ENCODE measurements around the gene ADH4.
A peak's percentile ranks its signal among the peaks of the same experiment; 100 is the strongest.
"Not testable (repeated sequence)": the region's sequence is repeated elsewhere in the genome, so short reads cannot be mapped to it uniquely, and the experiment has no call there.

The ADH4 gene

DNA sequence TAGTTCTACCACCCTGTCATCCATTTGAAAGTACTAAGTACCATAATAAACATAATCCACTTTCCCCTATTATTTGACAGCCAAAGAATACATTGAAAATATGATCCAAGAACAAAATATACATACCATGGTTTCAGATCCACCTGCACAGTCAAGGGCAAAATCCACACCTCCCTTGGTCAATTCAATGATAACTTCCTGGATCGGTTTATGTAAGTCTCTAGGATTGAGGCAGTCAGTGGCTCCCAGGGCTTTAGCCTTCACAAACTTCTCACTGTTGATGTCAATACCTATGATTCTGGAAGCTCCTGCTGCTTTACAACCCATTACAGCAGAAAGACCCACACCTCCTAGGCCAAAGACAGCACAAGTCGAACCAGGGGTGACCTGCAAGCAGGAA is 12.7 kb downstream of the ADH4 start:
- DNase-seq (ENCODE audit: low read depth): no peak

DNA sequence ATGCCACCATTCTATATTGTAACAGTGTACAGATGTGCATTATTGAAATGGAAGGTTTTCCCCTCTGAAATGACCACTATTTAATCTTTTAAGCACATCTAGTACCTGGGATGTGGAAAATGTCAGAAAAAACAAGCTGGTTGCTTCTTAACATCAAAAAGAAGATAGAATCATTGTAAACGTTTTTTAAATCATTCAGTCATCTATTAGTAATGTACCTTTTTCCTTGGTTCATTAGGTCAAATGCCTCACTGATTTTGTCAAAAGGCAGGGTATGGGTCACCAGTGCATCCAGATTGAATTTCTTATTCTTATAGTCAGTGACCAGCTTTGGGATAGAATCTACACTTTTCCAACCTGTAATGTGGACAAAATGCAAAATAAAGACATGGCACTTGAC is 17.7 kb downstream of the ADH4 start:
- no peak for DNase-seq (ENCODE audit: low read depth)

DNA sequence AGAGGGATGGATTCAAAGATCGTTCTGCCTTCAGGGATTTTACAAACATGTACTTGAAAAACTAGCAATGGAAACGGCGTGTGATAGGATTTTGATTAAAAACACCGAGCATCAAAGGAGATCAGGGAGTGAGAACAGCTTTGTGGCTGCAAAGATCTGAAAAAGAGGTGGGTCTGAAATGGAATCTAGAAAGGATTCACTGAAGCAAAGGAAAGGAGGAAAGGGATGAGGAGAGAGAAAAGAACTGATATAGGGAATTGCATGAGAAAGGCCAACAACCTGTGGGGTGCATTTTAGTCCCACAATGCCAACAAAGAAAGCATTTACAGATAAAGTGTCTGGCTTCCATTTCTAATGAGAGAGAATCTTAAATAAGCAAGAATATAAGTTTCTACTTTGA is 23.1 kb downstream of the ADH4 start:
- no peak for DNase-seq (ENCODE audit: low read depth)

DNA sequence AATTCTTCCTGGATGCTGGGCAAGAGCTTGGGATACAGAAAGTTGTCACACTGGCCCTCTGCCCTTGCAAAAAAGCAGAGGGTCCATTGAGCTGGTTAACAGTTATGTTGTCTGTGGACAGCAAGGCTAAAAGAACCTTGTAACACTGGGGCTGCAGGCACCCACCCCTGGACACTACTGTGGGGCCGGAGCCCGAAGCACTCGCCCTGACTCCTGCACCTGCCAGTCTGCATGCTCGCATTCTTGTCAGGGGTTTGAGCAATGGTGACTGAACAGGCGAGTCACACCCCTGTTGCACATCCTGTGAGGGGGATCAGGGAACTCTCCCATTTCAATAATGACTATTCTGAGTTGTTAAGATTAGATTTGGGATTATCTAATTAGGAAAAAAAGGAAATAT is 23.6 kb downstream of the ADH4 start:
- no peak for DNase-seq (ENCODE audit: low read depth)

DNA sequence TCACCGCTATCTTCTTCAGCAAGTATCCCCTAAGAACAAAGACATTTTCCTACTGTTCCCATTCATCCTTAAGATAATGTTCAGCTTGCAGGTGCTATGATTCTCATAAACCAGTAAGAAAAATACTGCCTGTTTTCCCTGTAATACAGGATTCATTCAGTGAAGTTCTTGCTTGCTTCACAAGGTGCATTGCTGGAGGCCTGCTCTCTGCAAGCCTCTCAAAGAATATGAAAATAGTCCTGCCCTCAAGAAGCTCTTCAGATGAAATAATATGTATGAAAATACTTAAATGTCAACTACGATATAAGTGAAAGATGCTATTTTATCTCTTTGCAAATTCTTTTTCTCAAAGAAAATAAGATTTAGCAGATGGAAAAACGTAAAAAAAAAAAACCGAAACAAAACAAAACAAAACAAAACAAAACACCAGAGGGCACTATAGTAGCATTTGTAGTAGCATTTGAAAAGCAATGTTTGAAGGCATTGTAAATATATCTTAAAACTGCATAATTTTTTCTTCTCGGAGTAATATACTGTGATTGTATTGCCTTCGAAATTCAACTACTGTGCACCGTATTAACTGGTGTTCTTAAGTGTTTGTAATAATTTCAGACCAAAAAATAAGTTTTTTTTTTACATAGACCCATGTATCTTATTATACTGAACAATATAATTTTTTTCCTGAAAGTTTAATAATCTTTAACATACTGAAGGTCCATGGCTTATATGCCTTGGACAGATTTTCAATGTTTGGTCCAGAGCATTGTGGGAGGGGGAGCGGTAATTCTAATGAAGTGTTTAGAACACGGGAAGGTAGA is 26.0 kb downstream of the ADH4 start:
- no peak for DNase-seq (ENCODE audit: low read depth)

DNA sequence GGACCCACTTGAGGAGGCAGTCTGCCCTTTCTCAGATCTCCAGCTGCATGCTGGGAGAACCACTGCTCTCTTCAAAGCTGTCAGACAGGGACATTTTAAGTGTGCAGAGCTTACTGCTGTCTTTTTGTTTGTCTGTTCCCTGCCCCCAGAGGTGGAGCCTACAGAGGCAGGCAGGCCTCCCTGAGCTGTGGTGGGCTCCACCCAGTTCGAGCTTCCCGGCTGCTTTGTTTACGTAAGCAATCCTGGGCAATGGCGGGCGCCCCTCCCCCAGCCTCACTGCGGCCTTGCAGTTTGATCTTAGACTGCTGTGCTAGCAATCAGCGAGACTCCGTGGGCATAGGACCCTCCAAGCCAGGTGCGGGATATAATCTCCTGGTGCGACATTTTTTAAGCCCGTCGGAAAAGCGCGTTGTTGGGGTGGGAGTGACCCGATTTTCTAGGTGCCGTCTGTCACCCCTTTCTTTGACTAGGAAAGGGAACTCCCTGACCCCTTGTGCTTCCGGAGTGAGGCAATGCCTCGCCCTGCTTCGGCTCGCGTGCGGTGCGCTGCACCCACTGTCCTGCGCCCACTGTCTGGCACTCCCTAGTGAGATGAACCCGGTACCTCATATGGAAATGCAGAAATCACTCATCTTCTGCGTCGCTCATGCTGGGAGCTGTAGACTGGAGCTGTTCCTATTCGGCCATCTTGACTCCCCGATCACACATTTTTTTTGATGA is 26.8 kb downstream of the ADH4 start:
- not testable (repeated sequence) for DNase-seq (ENCODE audit: low read depth)

DNA sequence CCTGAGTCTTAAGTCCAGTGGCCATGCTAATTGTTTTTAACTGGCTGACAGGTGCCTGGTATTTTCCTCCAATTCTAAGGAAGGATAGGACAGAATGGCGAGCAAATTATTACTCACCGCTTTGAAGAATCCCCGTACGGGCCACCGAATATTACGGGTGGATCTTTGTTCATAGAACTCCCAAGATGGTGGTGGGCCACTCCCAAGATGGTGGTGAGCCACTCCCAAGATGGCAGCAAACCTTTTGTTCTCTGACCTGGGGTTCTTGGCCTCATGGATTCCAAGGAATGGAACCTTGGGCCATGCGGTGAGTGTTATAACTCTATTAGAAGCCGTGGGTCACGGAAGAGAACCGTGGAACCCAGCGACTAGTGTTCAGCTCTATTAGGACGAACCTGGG is 34.8 kb downstream of the ADH4 start:
- not testable (repeated sequence) for DNase-seq (ENCODE audit: low read depth)

DNA sequence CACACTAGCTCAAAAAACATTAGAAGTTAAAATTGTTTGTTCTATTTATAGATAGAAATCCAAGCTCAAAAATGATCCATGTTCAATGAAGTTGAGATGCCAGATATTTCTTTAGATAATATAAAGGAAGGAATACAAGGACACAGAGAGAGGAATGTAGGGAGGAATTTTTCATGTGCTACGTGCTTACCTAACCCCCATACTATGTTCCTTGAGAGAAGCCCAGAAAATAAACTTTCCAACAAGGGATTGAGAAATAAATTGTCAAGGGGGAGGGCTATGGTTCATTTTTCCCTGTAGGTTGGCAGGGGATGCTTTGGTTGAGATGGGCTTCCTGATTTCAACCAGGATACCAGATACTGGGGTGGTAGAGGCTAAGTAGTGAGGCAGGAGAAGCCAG is 39.9 kb downstream of the ADH4 start:
- DNase-seq (ENCODE audit: low read depth): no peak

DNA sequence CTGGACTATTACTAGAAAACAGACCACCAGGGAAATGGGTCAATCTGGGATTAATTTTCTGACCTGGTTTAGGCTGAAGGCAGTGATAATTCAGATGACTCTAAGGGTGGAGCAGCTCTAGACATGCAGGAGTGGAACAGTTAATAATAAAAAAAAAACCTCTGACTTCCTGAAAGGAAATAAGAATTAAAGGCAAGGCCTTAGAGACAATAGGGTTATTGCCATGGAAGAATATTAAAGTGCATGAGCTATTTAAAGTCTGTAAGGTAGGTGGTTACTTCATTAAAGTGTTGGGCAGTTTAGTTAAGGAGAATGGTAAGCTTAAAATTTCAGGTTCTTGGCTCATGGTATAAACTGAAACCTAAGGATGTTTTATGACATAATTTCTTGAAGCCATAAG is 40.9 kb downstream of the ADH4 start:
- DNase-seq (ENCODE audit: low read depth): no peak

DNA sequence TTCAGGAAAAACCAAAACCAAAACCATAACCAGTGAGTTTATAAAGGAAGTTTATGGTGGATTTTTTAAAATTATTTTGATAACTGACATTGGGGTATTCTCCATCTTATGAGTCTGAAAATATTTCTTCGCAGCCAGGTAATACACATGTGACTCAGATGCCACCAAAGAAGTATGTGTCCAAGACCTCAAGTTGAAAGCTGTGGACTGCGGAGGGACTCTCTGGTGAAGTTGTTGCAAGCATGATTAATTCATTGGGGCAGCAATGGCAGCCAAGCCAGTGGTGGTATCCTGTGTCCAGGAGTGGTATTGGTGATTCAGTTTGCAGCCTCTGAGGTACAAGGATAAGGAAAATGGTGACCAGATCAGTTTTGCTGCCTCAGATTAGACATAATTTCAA is 41.5 kb downstream of the ADH4 start:
- no peak for DNase-seq (ENCODE audit: low read depth)

DNA sequence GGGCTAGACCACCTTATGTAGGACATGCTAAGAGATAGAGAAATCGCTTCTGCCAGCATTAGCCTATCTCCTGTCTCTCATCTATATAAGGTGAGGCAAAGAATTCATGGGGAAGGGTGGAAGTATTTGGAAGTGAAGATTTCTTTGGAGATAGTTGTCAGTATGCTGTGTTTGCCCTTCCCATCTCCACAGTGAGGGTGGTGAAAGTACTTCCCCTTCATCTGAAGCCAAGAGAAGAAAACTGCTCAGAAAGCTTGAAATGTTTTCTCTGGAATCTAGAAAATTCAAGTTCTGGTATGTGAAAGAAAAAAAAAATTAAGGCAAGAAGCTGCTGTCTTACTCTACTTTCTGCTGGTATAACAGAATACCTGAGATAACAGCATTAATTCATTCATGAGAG is 43.2 kb downstream of the ADH4 start:
- no peak for DNase-seq (ENCODE audit: low read depth)

DNA sequence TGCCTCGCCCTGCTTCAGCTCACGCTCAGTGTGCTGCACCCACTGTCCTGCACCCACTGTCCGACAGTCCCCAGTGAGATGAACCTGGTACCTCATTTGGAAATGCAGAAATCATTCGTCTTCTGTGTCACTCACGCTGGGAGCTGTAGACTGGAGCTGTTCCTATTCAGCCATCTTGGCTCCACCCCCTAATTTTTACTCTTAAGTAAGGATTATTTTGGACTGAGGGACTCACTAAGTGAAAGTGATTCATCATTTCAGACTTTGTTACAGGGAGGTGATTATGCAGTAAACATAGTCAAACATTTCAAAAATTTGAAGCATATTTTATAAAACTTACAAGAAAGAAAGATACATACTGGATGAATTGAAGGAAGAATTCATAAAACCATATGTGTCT is 44.3 kb downstream of the ADH4 start:
- DNase-seq (ENCODE audit: low read depth): not testable (repeated sequence)

DNA sequence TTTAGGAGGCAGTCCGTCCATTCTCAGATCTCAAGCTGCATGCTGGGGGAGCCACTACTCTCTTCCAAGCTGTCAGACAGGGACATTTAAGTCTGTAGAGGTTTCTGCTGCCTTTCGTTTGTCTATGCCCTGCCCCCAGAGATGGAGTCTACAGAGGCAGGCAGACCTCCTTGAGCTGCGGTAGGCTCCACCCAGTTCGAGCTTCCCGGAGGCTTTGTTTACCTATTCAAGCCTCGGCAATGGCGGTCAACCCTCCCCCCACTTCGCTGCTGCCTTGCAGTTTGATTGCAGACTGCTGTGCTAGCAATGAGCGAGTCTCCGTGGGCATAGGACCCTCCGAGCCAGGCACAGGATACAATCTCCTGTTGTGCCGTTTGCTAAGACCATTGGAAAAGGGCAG is 44.8 kb downstream of the ADH4 start:
- no peak for DNase-seq (ENCODE audit: low read depth)

DNA sequence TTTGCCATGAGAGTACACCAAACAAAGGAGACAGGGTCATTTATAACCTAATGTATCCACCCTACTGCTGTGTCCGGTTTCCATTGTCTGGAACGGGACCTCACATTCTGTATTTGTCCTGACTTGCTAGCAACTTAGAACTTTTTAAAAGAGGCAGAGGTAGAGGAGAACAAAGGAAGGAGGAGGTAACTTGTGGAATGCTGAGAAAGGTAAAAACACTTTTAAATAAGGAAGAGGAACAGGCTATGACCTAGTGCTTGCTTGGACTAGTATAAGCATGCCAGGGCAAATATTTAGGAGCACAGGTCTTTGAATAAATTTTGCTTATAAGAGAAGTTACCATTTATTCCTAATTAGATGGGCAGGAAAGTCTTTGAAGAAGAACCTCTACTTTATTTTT is 52.3 kb downstream of the ADH4 start:
- not testable (repeated sequence) for DNase-seq (ENCODE audit: low read depth)

DNA sequence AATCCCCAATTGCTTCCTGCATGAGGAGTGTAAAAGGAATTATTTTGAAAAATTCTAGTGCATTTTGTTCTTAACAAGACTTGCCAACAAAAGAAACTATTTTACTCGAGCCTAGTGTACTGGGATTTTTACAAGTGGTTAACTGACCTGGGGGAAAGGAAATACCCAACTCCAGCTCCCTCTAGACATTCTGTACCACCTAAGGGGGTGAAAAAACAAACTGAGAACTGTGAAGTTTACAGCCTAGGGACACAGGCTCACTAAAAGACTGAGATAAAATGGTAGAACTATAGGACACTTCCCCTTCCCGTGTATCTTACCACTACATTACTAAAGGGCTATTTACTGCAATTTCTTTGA is 52.9 kb downstream of the ADH4 start:
- no peak for DNase-seq (ENCODE audit: low read depth)

DNA sequence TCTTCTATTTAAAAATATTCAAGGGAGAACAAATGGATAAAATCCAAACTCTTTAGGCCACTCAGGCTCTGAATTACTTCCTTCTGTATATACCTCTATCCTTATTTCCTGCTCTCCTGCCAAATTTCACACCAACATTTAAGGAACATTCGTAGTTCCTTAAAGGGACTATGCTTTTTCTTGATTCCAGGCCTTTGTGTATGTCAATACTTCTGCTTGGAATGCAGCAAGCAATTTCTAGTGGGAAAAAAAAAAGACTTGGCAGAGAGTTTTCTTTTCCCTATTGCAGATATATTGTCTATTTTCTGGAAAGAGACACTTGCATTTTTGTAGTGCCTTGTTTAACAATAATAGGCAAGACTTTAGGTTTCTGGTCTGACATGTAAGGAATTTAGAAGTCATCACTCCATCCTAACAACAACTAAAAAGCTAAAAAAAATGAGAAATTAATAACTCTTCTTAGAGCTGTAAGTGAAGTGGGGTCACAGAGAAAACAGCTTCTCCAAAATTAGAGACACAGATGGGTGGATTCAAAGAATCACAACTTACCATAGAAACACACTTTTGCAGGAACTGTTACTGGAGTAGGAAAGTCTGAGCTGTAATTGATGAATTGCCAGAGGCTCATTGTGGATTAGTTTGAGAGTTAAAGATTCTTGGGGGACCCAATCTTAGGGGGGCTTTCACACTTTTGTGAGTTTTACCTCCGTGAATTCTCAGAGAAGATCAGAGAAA is 53.4 kb downstream of the ADH4 start:
- DNase-seq (ENCODE audit: low read depth): no peak

DNA sequence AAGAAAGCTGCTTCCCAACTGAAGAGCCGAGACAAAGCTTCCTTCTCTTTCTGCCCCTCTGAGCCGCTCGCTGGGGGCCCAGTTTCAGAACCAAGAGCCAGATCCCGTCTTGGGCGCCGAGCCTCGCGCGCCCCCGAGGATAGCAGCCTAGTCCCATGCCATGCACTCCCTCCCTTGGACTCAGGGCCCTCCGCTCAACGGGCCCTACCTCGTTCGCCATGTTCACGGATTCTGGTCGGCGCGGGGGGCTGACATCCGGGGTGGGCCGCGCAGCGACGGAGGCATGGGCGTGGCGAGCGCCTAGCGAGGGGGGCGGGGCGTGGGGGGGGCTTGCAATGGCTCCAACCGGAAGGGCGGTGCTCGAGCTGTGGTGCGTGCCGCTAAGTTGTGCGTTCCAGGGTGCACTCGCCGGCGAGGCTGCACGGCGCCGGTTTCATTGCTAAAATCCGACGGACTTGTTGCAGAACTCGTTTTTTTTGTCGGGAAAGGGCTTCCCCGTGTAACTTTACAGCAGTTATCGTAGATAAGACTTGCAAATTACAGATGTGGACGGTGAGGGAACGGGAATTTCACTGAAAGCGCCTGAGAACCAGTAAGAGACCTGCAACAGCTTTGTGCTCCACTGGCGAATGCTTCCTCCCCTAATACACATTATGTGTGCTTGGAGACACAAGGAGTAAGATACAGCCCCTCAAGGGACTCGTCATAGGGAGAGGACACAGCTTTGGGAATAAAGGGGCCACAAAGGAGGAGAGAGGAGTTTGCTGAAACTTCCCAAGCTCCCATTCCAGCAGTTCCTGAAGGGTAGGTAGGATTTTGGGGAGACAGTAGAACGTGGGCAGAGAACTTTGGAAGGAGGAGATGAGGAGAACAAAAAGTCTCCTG is 55.4 kb downstream of the ADH4 start, which contains the start of gene ADH5:
ADH5 (minus strand) TSS at position 308 of the 885 bp plus-strand sequence; CDS start at position 220, 88 bp downstream.
- DNase-seq (ENCODE audit: low read depth): peak; percentile 86

DNA sequence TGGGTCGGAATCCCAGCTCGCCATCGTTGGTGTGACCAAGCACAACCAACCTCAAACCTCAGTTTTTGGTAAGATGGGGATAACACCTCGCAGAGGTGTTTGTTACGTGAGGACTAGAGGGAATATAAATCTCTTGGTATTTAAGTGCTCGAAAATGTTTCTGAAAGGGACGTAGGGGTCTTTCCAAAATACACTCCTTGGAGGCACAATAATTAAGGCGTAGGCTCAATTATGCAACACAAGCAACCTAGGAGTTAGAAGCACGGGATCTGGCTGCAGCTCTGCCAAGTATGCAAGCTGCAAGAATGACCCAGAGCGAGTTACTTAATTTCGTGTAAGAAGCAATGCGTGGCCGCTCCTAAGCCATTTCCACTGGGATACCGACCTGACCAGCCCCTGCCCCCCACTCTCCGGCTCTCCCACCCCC is 56.1 kb downstream of the ADH4 start:
- no peak for DNase-seq (ENCODE audit: low read depth)

DNA sequence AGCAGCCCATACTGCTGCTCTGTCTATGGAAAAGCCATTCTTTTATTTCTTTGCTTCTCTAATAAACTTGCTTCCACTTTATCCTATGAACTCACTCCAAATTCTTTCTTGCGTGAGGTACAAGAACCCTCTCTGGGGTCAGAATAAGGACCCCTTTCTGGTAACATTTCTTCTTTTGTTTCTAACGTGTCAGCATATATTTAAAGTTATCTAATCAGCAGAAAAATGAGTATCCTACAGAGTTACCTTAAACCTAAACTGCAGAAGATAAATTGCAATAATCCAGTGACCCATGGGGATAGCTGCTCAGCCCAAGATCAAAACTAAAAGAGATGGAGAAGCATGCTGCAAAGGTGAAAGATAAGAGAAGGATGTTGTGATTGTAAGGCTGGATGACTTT is 59.5 kb downstream of the ADH4 start:
- no peak for DNase-seq (ENCODE audit: low read depth)

DNA sequence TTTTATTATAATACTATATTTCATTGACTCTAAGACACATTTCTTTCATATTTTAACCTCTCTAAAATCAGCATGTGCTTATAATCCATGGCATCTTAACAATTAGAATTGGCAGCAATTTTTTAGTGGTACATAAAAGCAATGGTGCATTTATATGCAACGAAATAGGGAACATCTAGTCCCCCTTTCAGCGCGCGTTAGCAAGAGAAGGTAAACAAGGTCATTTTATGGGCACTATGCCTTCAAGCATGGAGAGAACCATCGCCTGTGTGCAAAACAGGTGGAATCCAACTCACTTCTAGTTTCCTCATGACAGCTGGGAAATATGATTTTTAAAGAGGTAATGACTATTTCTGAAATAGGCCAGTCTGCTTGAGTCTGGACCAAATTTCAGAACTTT is 61.9 kb downstream of the ADH4 start:
- DNase-seq (ENCODE audit: low read depth): no peak

DNA sequence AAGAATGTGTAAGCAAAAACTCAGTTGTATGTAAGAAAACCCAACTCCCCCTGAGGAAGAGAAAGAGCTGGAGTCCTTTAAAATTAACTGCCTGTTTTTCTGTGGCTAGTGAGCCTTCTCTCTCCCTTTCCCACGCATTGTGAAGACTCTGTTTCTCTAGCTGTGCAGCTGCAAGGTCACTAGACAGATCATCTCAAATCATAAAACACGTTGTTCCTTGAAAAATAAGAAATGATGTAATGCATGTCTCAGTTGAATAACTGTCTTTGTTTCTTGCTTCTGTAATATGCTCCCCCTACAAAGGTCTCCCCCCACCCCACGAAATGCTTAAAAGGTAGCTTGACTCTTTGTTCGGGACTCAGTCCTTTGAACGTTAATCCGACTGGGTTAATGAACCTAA is 63.2 kb downstream of the ADH4 start:
- DNase-seq (ENCODE audit: low read depth): not testable (repeated sequence)
